H1 (cell line): ENCODE results near the gene SAPCD1. TPM values are rescaled to one million over a fixed set of nuclear protein-coding genes. Genes with fewer than 3 reads are reported as not detected.

Experiments
- BACH1 ChIP-seq: IDR thresholded peaks from 2 replicates; pipeline ENCODE4 v1.6.1; 2012; ENCODE audit warnings: low read length, improper control_type of control experiment
- CHD2 ChIP-seq: IDR thresholded peaks from 2 replicates; pipeline ENCODE4 v1.6.1; 2012; ENCODE audit warnings: low read length, improper control_type of control experiment
- FOSL1 ChIP-seq: IDR thresholded peaks from 2 replicates; pipeline ENCODE4 v1.6.1; 2011; ENCODE audit warnings: mild to moderate bottlenecking, low read depth, low read length, moderate library complexity; ENCODE audit not compliant: insufficient read depth
- HDAC2 ChIP-seq, 2 experiments: fragments of 300-600 bp in 1 of 2; sonication (generic) in 1 of 2; IDR thresholded peaks; 2 replicates each; pipeline ENCODE4 v1.6.1; 2011 to 2012; ENCODE audit warnings: low read depth in 2 of 2, low read length in 2 of 2, mild to moderate bottlenecking in 2 of 2, moderate library complexity in 2 of 2, borderline replicate concordance in 1 of 2, inconsistent platforms in 1 of 2
- NANOG ChIP-seq: IDR thresholded peaks from 2 replicates; pipeline ENCODE4 v1.6.1; 2011; ENCODE audit warnings: low read length, low read depth, mild to moderate bottlenecking, inconsistent platforms; ENCODE audit not compliant: insufficient read depth, poor library complexity, severe bottlenecking
- NRF1 ChIP-seq: IDR thresholded peaks from 2 replicates; pipeline ENCODE4 v1.6.1; 2011; ENCODE audit warnings: mild to moderate bottlenecking, low read depth, low read length, improper control_type of control experiment
- RXRA ChIP-seq: IDR thresholded peaks from 2 replicates; pipeline ENCODE4 v1.6.1; 2011; ENCODE audit warnings: low read depth, mild to moderate bottlenecking, low read length, moderate library complexity; ENCODE audit not compliant: insufficient read depth
- SP1 ChIP-seq: IDR thresholded peaks from 2 replicates; pipeline ENCODE4 v1.6.1; 2011; ENCODE audit warnings: low read depth, low read length
- SP2 ChIP-seq: IDR thresholded peaks from 2 replicates; pipeline ENCODE4 v1.6.1; 2012; ENCODE audit warnings: mild to moderate bottlenecking, low read length, inconsistent platforms
- polyA plus RNA-seq, 7 experiments: library from polyadenylated mRNA; depleted of rRNA in 3 of 7; stranded (reverse) in 5 of 7; unstranded in 2 of 7; fragments of >200 nt in 5 of 7; fragments of 200-250 nt in 2 of 7; gene quantifications; 1 replicate in 5 of 7; 2 replicates in 1 of 7; 4 replicates in 1 of 7; pipeline versions ENCODE4 v1.2.1 to v1.2.3, GENCODE V29; 2011 to 2013; ENCODE audit warnings: missing spikeins in 2 of 7, mixed read lengths in 2 of 7
- total RNA-seq: library from RNA; stranded (reverse); fragmentation: NEBNext Ultra II Directional; extraction: Animal tissue kit (Norgen Biotek cat#: 25700); gene quantifications from 2 replicates; pipeline ENCODE4 v1.2.1, GENCODE V29; 2021
- TF ChIP-seq, protein P1 (sequence below): fragments of 300-600 bp; sonication (generic); IDR thresholded peaks from 2 replicates; pipeline ENCODE4 v1.7.1; 2012; ENCODE audit warnings: low read length, moderate library complexity, mild to moderate bottlenecking, inconsistent platforms; ENCODE audit not compliant: insufficient replicate concordance

The SAPCD1 gene
- total and polyA plus RNA-seq, 2 of the 8 experiments (the other 6 are each of a cell fraction or from before 2014, with no cell fraction given) = 3.1 to 5.9 TPM

DNA sequence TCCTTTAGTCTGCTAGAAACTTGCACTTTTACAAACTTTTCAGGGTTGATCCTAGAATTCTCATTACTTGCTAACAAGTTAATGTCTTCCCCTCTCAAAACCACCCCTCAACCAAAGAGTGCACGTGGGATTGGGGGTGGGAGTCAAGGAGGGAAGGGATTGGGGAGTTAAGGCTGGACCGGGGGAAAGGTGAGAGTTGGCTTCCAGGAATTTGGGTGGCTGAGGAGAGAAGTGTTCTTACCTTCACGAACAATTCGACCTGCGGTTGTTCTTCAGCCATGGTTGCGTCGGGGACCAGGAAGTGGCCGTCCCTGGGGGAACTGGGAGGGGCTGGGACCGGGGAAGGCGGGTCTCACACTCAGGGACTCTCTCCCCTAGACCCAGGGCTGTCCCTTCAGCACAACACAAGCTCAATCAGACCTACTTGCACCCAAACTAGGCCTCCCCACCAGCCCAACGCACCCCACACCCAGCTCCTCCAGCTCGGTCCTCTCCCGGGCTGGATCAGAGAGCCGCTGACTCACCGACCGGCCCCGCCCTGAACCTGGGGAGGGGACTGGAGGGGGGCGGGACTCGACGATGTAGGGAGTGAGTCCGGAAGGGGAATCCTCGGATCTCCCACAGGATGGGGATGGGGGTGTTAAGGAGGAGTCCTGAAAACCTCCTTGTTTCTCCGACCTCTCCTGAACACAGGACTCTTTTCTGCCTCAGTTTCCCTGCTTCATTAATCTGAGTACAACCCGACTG, 26.3 kb upstream of the SAPCD1 start, which contains the start of gene CLIC1 (continued):
- TF ChIP-seq, protein P1, sequence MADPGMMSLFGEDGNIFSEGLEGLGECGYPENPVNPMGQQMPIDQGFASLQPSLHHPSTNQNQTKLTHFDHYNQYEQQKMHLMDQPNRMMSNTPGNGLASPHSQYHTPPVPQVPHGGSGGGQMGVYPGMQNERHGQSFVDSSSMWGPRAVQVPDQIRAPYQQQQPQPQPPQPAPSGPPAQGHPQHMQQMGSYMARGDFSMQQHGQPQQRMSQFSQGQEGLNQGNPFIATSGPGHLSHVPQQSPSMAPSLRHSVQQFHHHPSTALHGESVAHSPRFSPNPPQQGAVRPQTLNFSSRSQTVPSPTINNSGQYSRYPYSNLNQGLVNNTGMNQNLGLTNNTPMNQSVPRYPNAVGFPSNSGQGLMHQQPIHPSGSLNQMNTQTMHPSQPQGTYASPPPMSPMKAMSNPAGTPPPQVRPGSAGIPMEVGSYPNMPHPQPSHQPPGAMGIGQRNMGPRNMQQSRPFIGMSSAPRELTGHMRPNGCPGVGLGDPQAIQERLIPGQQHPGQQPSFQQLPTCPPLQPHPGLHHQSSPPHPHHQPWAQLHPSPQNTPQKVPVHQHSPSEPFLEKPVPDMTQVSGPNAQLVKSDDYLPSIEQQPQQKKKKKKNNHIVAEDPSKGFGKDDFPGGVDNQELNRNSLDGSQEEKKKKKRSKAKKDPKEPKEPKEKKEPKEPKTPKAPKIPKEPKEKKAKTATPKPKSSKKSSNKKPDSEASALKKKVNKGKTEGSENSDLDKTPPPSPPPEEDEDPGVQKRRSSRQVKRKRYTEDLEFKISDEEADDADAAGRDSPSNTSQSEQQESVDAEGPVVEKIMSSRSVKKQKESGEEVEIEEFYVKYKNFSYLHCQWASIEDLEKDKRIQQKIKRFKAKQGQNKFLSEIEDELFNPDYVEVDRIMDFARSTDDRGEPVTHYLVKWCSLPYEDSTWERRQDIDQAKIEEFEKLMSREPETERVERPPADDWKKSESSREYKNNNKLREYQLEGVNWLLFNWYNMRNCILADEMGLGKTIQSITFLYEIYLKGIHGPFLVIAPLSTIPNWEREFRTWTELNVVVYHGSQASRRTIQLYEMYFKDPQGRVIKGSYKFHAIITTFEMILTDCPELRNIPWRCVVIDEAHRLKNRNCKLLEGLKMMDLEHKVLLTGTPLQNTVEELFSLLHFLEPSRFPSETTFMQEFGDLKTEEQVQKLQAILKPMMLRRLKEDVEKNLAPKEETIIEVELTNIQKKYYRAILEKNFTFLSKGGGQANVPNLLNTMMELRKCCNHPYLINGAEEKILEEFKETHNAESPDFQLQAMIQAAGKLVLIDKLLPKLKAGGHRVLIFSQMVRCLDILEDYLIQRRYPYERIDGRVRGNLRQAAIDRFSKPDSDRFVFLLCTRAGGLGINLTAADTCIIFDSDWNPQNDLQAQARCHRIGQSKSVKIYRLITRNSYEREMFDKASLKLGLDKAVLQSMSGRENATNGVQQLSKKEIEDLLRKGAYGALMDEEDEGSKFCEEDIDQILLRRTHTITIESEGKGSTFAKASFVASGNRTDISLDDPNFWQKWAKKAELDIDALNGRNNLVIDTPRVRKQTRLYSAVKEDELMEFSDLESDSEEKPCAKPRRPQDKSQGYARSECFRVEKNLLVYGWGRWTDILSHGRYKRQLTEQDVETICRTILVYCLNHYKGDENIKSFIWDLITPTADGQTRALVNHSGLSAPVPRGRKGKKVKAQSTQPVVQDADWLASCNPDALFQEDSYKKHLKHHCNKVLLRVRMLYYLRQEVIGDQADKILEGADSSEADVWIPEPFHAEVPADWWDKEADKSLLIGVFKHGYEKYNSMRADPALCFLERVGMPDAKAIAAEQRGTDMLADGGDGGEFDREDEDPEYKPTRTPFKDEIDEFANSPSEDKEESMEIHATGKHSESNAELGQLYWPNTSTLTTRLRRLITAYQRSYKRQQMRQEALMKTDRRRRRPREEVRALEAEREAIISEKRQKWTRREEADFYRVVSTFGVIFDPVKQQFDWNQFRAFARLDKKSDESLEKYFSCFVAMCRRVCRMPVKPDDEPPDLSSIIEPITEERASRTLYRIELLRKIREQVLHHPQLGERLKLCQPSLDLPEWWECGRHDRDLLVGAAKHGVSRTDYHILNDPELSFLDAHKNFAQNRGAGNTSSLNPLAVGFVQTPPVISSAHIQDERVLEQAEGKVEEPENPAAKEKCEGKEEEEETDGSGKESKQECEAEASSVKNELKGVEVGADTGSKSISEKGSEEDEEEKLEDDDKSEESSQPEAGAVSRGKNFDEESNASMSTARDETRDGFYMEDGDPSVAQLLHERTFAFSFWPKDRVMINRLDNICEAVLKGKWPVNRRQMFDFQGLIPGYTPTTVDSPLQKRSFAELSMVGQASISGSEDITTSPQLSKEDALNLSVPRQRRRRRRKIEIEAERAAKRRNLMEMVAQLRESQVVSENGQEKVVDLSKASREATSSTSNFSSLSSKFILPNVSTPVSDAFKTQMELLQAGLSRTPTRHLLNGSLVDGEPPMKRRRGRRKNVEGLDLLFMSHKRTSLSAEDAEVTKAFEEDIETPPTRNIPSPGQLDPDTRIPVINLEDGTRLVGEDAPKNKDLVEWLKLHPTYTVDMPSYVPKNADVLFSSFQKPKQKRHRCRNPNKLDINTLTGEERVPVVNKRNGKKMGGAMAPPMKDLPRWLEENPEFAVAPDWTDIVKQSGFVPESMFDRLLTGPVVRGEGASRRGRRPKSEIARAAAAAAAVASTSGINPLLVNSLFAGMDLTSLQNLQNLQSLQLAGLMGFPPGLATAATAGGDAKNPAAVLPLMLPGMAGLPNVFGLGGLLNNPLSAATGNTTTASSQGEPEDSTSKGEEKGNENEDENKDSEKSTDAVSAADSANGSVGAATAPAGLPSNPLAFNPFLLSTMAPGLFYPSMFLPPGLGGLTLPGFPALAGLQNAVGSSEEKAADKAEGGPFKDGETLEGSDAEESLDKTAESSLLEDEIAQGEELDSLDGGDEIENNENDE = no peak
- TF ChIP-seq NRF1 (no peak), NANOG (no peak), SP2 (no peak), SP1 (peak; percentile 47; the same call in 1 of the 2 replicates), RXRA (no peak), BACH1 (no peak), CHD2 (no peak), FOSL1 (no peak), HDAC2 (IDR thresholded peaks at IDR 0.05; ENCODE audit: borderline replicate concordance in 1 of 2, low read depth in 2 of 2, low read length in 2 of 2) (peak in 1 of 2 experiments; percentile 49; a peak in 1 of 4 replicates)
